HG02571 (cell line): ENCODE measurements around the gene ARHGAP20.
A peak's percentile ranks its signal among the peaks of the same experiment; 100 is the strongest.

Source experiments
- ATAC-seq: cut with Tn5 transposase; IDR thresholded peaks from one replicate; pipeline ENCODE4 v1.9.1; 2021; ENCODE audit warnings: mild to moderate bottlenecking, moderate library complexity; ENCODE audit not compliant: unreplicated experiment

Gene ARHGAP20

GRCh38 chr11:110720431-110721275, 8.4 kb upstream of the ARHGAP20 start:
- ATAC-seq: no peak

GRCh38 chr11:110716361-110716760, 4.1 kb upstream of the ARHGAP20 start:
- ATAC-seq: no peak

GRCh38 chr11:110715541-110715940, 3.3 kb upstream of the ARHGAP20 start:
- no peak for ATAC-seq

GRCh38 chr11:110713449-110713776, 1.2 kb upstream of the ARHGAP20 start:
- ATAC-seq: no peak

GRCh38 chr11:110712659-110713448, 617 bp upstream of the ARHGAP20 start:
- peak; percentile 20 for ATAC-seq

- ATAC-seq: no peak
Measured at GRCh38 chr11:110711448-110711775, 825 bp downstream of the ARHGAP20 start.

GRCh38 chr11:110710628-110711381, 1.4 kb downstream of the ARHGAP20 start:
- ATAC-seq: no peak

GRCh38 chr11:110704210-110704864, 7.9 kb downstream of the ARHGAP20 start:
- no peak for ATAC-seq

- ATAC-seq: no peak
Measured at GRCh38 chr11:110691926-110692325, 20.3 kb downstream of the ARHGAP20 start.

GRCh38 chr11:110689306-110689705, 22.9 kb downstream of the ARHGAP20 start:
- no peak for ATAC-seq

GRCh38 chr11:110679323-110679975, 32.8 kb downstream of the ARHGAP20 start:
- ATAC-seq: no peak

GRCh38 chr11:110675548-110675947, 36.7 kb downstream of the ARHGAP20 start:
- ATAC-seq: no peak

GRCh38 chr11:110665689-110666465, 46.4 kb downstream of the ARHGAP20 start:
- no peak for ATAC-seq

GRCh38 chr11:110655967-110656366, 56.3 kb downstream of the ARHGAP20 start:
- ATAC-seq: no peak

GRCh38 chr11:110654456-110654855, 57.8 kb downstream of the ARHGAP20 start:
- no peak for ATAC-seq

GRCh38 chr11:110645253-110645652, 67.0 kb downstream of the ARHGAP20 start:
- ATAC-seq: no peak

- no peak for ATAC-seq
Measured at GRCh38 chr11:110634370-110634769, 77.9 kb downstream of the ARHGAP20 start.

- ATAC-seq: no peak
Measured at GRCh38 chr11:110631551-110631950, 80.7 kb downstream of the ARHGAP20 start.

- ATAC-seq: no peak
Measured at GRCh38 chr11:110629594-110629993, 82.6 kb downstream of the ARHGAP20 start.

GRCh38 chr11:110621826-110622225, 90.4 kb downstream of the ARHGAP20 start:
- ATAC-seq: no peak
